HG03469 (cell line): ENCODE measurements around the gene PHKB.

Experiments used
- ATAC-seq: cut with Tn5 transposase; IDR thresholded peaks from one replicate; pipeline ENCODE4 v1.9.1; 2021; ENCODE audit warnings: mild to moderate bottlenecking, moderate library complexity, moderate number of reproducible peaks; ENCODE audit not compliant: unreplicated experiment

PHKB gene

GRCh38 chr16:47612711-47613110 is 151.6 kb downstream of the PHKB start:
- no peak for ATAC-seq

GRCh38 chr16:47613251-47613650 is 152.1 kb downstream of the PHKB start:
- no peak for ATAC-seq

- ATAC-seq = no peak
Observed at GRCh38 chr16:47617732-47618131, 156.6 kb downstream of the PHKB start.

GRCh38 chr16:47622451-47623176 is 161.5 kb downstream of the PHKB start:
- no peak for ATAC-seq

GRCh38 chr16:47624563-47624962 is 163.4 kb downstream of the PHKB start:
- no peak for ATAC-seq

GRCh38 chr16:47625115-47625567 is 164.0 kb downstream of the PHKB start:
- no peak for ATAC-seq

- no peak for ATAC-seq
Observed at GRCh38 chr16:47626246-47626645, 165.1 kb downstream of the PHKB start.

- ATAC-seq = no peak
Observed at GRCh38 chr16:47627085-47627639, 166.0 kb downstream of the PHKB start.

GRCh38 chr16:47627721-47628120 is 166.6 kb downstream of the PHKB start:
- ATAC-seq = no peak

GRCh38 chr16:47631131-47631530 is 170.0 kb downstream of the PHKB start:
- ATAC-seq = no peak

- no peak for ATAC-seq
Observed at GRCh38 chr16:47634126-47634525, 173.0 kb downstream of the PHKB start.

- no peak for ATAC-seq
Observed at GRCh38 chr16:47634727-47635126, 173.6 kb downstream of the PHKB start.

- ATAC-seq = no peak
Observed at GRCh38 chr16:47636501-47637099, 175.5 kb downstream of the PHKB start.

GRCh38 chr16:47638175-47638574 is 177.0 kb downstream of the PHKB start:
- no peak for ATAC-seq

GRCh38 chr16:47640661-47641060 is 179.5 kb downstream of the PHKB start:
- ATAC-seq = no peak

- ATAC-seq = no peak
Observed at GRCh38 chr16:47643323-47644000, 182.3 kb downstream of the PHKB start.

- ATAC-seq = no peak
Observed at GRCh38 chr16:47644166-47644565, 183.0 kb downstream of the PHKB start.

GRCh38 chr16:47644661-47645060 is 183.5 kb downstream of the PHKB start:
- no peak for ATAC-seq

- ATAC-seq = no peak
Observed at GRCh38 chr16:47646914-47647313, 185.8 kb downstream of the PHKB start.

- ATAC-seq = no peak
Observed at GRCh38 chr16:47657032-47657431, 195.9 kb downstream of the PHKB start.

GRCh38 chr16:47657977-47658376 is 196.8 kb downstream of the PHKB start:
- ATAC-seq = no peak

- no peak for ATAC-seq
Observed at GRCh38 chr16:47660540-47660939, 199.4 kb downstream of the PHKB start.
